Measurements from ENCODE around the gene ST6GALNAC3.

Gene ST6GALNAC3

DNA sequence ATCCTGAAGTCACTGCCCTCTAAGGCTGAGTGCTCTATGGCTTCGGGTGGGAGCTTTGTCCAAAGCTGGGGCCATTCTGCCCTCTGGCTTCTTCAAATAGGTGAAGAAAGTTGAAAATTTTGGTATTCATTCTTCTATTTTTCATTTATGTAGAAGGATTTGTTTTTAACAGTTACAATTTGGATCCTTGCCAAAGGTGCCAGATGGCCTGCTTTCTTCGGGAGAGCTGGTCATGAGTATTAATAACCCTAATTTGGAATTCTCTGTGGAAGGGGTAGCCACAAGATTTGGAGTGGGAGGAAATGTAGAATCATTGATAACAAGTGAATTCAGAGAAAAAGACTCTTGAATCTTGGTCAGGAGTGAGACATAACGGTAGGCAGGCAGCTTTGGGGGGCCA is 422.3 kb downstream of the ST6GALNAC3 start:
- H3K4me1 ChIP-seq (ENCODE audit: insufficient read depth, poor library complexity, severe bottlenecking): no peaks in the 10 kb centered on the region
- peaks cover 17% of the 10 kb centered on the region for H3K27me3 ChIP-seq (ENCODE audit: insufficient read depth, poor library complexity, severe bottlenecking)
- ATAC-seq (ENCODE audit: low read depth) (no peak), DNase-seq (ENCODE audit: low spot score) (no peak)
- no peak overlapping the region for H3K27ac ChIP-seq (ENCODE audit: poor library complexity, severe bottlenecking)
- H3K36me3 ChIP-seq (ENCODE audit: low read depth): no peaks in the 10 kb centered on the region
- H3K9me3 ChIP-seq (ENCODE audit: severe bottlenecking): no peaks in the 10 kb centered on the region
- TF ChIP-seq, protein P1, sequence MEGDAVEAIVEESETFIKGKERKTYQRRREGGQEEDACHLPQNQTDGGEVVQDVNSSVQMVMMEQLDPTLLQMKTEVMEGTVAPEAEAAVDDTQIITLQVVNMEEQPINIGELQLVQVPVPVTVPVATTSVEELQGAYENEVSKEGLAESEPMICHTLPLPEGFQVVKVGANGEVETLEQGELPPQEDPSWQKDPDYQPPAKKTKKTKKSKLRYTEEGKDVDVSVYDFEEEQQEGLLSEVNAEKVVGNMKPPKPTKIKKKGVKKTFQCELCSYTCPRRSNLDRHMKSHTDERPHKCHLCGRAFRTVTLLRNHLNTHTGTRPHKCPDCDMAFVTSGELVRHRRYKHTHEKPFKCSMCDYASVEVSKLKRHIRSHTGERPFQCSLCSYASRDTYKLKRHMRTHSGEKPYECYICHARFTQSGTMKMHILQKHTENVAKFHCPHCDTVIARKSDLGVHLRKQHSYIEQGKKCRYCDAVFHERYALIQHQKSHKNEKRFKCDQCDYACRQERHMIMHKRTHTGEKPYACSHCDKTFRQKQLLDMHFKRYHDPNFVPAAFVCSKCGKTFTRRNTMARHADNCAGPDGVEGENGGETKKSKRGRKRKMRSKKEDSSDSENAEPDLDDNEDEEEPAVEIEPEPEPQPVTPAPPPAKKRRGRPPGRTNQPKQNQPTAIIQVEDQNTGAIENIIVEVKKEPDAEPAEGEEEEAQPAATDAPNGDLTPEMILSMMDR (IDR thresholded peaks at IDR 0.05; ENCODE audit: poor library complexity, severe bottlenecking): no peak
- no peak overlapping the region for H3K4me3 ChIP-seq (ENCODE audit: severe bottlenecking)

DNA sequence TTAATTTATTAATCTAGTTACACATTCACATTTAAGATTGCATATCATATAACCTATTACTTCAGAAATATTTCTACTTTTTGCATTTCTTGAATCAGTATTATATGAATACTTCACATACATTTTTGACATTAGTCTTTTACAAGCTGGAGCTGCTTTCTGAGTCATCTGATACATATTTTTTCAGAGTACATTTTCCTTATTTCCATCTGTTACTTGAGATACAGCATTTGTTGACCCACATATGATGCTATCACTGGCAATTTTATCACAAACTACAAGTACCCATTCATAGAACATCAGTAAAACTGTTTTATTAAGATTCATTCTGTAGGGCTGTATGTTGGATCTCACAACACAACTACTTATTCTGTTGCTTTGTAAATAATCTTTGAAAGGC is 425.6 kb downstream of the ST6GALNAC3 start:
- no peak overlapping the region for H3K4me3 ChIP-seq (ENCODE audit: severe bottlenecking)
- TF ChIP-seq, protein P1 (IDR thresholded peaks at IDR 0.05; ENCODE audit: poor library complexity, severe bottlenecking): no peak
- no peak for ATAC-seq (ENCODE audit: low read depth)
- peaks cover 17% of the 10 kb centered on the region for H3K27me3 ChIP-seq (ENCODE audit: insufficient read depth, poor library complexity, severe bottlenecking)
- no peaks in the 10 kb centered on the region for H3K4me1 ChIP-seq (ENCODE audit: insufficient read depth, poor library complexity, severe bottlenecking)
- no peaks in the 10 kb centered on the region for H3K9me3 ChIP-seq (ENCODE audit: severe bottlenecking)
- H3K36me3 ChIP-seq (ENCODE audit: low read depth): no peaks in the 10 kb centered on the region
- no peak for DNase-seq (ENCODE audit: low spot score)
- H3K27ac ChIP-seq (ENCODE audit: poor library complexity, severe bottlenecking): no peak overlapping the region

DNA sequence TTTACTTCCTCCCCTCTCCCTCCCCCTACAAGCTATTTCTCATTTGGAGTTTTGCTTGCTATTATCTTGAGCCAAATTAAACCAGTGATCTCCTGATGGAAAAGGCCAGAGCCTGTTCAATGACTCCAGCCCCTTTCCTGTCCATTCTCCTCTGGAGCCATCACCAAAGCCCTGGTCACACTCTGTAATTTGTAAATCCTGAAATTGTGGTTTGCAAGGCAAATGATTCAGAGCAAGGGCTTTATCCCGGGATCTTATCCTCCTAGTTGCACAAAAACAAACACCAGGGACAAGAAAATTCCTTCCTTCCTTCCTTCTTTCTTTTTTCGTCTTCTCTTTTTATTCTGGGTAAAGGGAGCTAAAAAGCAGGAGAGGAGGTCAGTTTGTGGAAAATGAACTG is 426.6 kb downstream of the ST6GALNAC3 start:
- H3K9me3 ChIP-seq (ENCODE audit: severe bottlenecking): no peaks in the 10 kb centered on the region
- H3K4me3 ChIP-seq (ENCODE audit: severe bottlenecking): no peak overlapping the region
- H3K27me3 ChIP-seq (ENCODE audit: insufficient read depth, poor library complexity, severe bottlenecking): peaks cover 17% of the 10 kb centered on the region
- ATAC-seq (ENCODE audit: low read depth) (no peak), DNase-seq (ENCODE audit: low spot score) (no peak)
- no peaks in the 10 kb centered on the region for H3K36me3 ChIP-seq (ENCODE audit: low read depth)
- H3K4me1 ChIP-seq (ENCODE audit: insufficient read depth, poor library complexity, severe bottlenecking): no peaks in the 10 kb centered on the region
- TF ChIP-seq, protein P1 (IDR thresholded peaks at IDR 0.05; ENCODE audit: poor library complexity, severe bottlenecking): no peak
- no peak overlapping the region for H3K27ac ChIP-seq (ENCODE audit: poor library complexity, severe bottlenecking)

DNA sequence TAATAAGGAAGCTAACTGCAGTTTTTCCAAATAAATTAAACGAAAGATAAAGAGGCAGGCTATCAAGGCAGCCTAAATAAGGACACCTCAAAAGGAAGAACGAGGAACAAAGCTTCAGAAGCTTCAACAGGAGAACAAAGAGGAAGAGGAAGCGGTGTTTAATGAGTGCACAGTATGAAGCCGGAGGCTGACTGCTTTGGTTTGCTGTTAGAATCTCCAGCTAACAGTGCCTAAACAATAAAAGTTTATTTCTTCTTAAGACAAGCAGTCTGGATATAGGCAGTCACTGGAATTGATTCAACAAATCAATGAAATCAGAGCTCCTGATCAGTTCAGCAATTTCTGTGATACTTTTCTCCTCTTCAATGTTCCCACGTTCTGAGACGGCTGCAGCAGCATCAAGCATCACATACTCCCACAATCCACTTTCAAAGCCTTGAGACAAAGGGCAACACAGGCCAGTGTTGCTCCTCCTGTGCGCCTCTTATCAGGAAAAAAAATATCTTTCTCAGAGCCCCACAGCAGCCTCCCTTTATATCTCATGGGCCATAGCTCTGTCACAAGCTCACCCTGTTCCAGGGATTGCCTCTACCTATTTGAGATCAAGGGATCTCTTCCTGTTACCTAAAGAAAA is 427.2 kb downstream of the ST6GALNAC3 start:
- TF ChIP-seq, protein P1 (IDR thresholded peaks at IDR 0.05; ENCODE audit: poor library complexity, severe bottlenecking): no peak
- no peak for DNase-seq (ENCODE audit: low spot score)
- no peaks in the 10 kb centered on the region for H3K4me1 ChIP-seq (ENCODE audit: insufficient read depth, poor library complexity, severe bottlenecking)
- peaks cover 17% of the 10 kb centered on the region for H3K27me3 ChIP-seq (ENCODE audit: insufficient read depth, poor library complexity, severe bottlenecking)
- H3K36me3 ChIP-seq (ENCODE audit: low read depth): no peaks in the 10 kb centered on the region
- no peak overlapping the region for H3K27ac ChIP-seq (ENCODE audit: poor library complexity, severe bottlenecking)
- H3K4me3 ChIP-seq (ENCODE audit: severe bottlenecking): no peak overlapping the region
- ATAC-seq (ENCODE audit: low read depth): no peak
- no peaks in the 10 kb centered on the region for H3K9me3 ChIP-seq (ENCODE audit: severe bottlenecking)

DNA sequence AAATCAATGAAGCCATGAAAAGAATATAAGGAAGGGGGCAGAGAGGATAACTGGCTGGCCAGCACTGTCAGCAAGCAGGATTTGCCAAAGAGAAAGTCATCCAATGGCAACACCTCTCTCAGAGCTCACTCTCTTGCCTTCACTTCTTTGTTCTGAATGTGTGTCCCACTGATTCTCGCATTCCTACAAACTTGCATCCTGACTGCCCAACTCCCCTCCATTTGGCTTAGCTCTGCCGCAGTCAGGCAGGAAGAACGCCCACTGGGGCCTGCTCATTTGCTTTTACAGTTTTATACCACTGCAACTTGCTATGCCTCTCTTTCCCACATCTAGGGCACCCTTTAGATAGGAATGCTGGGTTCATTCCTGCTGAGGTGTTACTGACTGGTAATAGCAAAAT is 428.6 kb downstream of the ST6GALNAC3 start:
- DNase-seq (ENCODE audit: low spot score): no peak
- H3K27ac ChIP-seq (ENCODE audit: poor library complexity, severe bottlenecking): no peak overlapping the region

More for the DNA sequence above, 428.6 kb downstream of the ST6GALNAC3 start:
- Histone ChIP-seq H3K36me3 (ENCODE audit: low read depth) (no peaks in the 10 kb centered on the region), H3K27me3 (ENCODE audit: insufficient read depth, poor library complexity, severe bottlenecking) (peaks cover 17% of the 10 kb centered on the region), H3K4me3 (ENCODE audit: severe bottlenecking) (no peak overlapping the region), H3K9me3 (ENCODE audit: severe bottlenecking) (no peaks in the 10 kb centered on the region), H3K4me1 (ENCODE audit: insufficient read depth, poor library complexity, severe bottlenecking) (no peaks in the 10 kb centered on the region)
- TF ChIP-seq, protein P1 (IDR thresholded peaks at IDR 0.05; ENCODE audit: poor library complexity, severe bottlenecking): no peak
- ATAC-seq (ENCODE audit: low read depth): no peak
